SK-N-MC (cell line): ENCODE measurements around the gene SRGAP1.

Experiments used
- EZH2 ChIP-seq: fragments of 200-600 bp; sonication (generic); IDR thresholded peaks from one replicate; pipeline ENCODE4 v1.6.1; 2017; ENCODE audit warnings: antibody characterized with exemption
- POLR2AphosphoS5 ChIP-seq: IDR thresholded peaks from 2 replicates; pipeline ENCODE4 v1.6.1; 2012; ENCODE audit warnings: mild to moderate bottlenecking, low read depth, low read length, borderline replicate concordance

DNA sequence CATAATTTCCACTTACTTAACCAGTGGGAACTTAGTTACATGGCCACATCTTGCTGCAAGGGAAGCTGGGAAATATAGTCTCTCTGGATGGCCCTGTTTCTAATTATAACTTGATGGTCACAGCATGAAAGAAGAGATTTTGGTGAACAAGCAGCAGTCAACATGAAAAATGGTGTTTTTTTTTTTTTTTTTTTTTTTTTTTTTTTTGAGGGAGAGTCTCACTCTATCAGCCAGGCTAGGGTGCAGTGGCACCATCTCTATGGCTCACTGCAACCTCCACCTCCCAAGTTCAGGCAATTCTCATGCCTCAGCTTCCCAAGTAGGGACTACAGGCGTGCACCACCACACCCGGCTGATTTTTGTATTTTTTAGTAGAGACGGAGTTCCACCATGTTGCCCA is 10.8 kb downstream of the SRGAP1 start:
- no peak for TF ChIP-seq EZH2
- no peak for TF ChIP-seq POLR2AphosphoS5
